H4 (cell line): ENCODE data around the gene CPEB2. TPM values are rescaled to one million over a fixed set of nuclear protein-coding genes. Genes with fewer than 3 reads are reported as not detected.
"Not testable (repeated sequence)": the region's sequence is repeated elsewhere in the genome, so short reads cannot be mapped to it uniquely, and the experiment has no call there.

Source experiments
- DNase-seq: peaks from one replicate; pipeline ENCODE4 v3.0.0-alpha.2; 2015; ENCODE audit warnings: low spot score
- total RNA-seq: library from RNA; depleted of rRNA; stranded (reverse); fragments of >200 nt; shearing (Covaris generic); gene quantifications from 2 replicates; pipeline ENCODE4 v1.2.3, GENCODE V29; 2014

Gene CPEB2
- total RNA-seq, 1 experiment from 2014 or later, result 1.8 TPM

- DNase-seq, result no peak
These were observed 41.6 kb downstream of the CPEB2 start for GRCh38 chr4:15043922-15044321.

DNA sequence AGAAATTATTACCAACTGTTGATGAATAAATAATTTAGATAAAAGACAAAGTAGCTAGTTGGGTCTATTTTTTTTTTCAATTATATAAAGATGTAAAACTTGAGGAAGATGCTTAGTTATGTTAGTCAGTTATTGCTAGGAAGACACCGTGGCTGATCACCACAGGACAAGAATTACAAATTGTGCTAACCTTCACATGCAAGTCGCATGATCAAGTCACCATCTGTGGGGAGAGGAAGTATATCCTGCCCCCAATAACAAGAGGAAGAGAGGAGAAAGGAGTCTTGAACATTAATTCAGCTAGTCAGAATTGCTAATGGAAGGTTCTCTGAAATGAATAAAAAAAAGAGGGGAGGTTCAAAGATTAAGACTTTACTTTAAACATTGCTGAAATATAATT lies 52.3 kb downstream of the CPEB2 start:
- DNase-seq, result no peak

DNA sequence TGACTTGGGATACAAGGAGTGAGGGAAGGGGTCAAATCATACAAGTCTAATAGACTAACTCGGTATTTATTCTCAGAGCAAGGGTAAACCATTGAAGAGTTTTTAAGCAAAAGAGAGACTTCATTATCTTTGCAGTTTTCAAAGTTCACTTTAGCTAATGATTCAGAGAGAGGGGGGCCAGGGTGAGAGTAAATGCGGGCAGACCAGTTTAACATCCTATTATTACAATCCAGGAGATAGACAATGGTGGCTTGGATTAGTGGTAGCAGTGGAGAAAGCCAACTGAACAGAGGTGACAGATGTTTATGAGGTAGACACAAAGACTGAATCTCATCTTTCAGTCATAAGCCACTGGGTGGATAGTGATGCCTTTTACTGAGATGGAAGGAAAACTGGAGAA lies 57.9 kb downstream of the CPEB2 start:
- DNase-seq, result no peak

GRCh38 chr4:15063341-15063740 lies 61.1 kb downstream of the CPEB2 start:
- DNase-seq, result no peak

DNA sequence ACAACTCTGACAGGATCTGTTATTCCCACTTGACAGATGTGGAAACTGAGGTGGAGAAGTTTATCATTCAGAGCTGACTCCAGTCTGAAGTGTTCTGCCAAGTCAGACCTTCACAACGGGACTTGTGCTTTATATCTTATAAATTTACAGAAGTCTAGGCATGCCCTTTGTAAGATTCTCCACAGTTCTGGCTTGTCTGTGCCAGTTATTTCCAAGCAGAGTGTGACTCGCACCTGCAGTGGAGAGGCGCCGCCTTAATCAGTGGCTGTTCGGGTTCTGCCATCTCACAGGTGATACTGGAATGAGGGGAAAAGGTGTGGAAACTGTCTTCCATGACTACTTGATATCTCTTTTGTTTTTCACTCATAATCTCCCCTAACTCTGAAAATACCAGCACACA lies 63.2 kb downstream of the CPEB2 start:
- DNase-seq, result no peak

DNA sequence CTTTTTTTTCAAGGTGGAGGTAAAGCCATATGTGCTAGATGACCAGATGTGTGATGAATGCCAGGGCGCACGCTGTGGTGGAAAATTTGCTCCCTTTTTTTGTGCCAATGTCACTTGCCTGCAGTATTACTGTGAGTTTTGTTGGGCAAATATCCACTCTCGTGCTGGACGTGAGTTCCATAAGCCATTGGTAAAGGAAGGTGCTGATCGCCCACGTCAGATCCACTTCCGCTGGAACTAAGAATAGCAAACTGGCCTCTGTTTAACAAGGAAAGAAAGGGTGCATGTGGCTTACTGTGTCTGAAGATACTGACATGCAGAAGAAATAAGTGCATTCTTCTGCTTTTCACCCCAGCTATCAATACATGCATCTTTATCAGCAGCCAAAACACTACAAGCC lies 63.9 kb downstream of the CPEB2 start:
- DNase-seq, result no peak

GRCh38 chr4:15068298-15068697 lies 66.0 kb downstream of the CPEB2 start:
- DNase-seq, result no peak

- DNase-seq, result no peak
These were observed 73.6 kb downstream of the CPEB2 start for GRCh38 chr4:15075875-15076274.

- peak; percentile 64 for DNase-seq
These were observed 75.7 kb downstream of the CPEB2 start for GRCh38 chr4:15077969-15078368.

DNA sequence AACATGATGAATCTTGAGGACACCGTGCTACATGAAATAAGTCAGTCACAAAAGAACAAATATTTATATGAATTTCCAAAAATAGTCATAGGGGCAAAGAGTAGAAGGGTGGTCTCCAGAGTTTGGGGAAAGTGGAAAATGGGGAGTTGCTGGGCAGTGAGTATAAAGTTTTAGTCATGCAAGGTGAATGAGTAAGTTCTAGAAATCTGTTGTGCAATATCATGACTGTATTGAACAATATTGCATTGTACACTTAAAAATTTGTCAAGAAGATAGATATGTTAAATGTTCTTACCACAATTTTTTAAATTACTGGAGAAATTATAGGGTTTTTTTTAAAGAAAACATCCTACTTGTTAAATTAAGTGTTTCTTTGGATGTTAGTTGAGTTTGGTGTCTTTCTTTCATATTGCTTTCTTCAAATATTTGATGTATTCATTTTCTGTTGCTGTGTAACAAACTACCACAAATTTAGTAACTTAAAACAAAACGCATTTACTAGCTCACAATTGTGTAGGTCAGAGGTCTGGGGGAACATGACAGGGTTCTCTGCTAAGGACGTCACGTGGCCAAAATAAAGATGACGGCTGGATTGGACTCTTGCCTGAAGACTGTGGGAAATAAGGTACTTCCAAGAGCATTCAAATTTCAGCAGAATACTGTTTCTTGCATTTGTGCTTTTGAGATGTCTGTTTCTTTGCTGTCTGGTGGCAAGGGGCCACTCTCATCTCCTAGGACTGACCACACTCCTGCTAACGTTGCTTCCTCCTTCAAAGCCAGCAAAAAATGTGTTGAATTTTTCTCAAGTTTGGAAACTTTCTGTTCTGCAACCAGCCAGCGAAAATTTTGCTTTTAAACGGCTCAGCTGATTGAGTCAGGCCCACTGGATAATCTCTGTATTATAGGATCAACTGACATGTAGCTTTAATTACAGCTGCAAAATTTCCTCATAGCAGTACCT lies 76.7 kb downstream of the CPEB2 start:
- no peak for DNase-seq

GRCh38 chr4:15084780-15085179 lies 82.5 kb downstream of the CPEB2 start:
- DNase-seq, result no peak

DNA sequence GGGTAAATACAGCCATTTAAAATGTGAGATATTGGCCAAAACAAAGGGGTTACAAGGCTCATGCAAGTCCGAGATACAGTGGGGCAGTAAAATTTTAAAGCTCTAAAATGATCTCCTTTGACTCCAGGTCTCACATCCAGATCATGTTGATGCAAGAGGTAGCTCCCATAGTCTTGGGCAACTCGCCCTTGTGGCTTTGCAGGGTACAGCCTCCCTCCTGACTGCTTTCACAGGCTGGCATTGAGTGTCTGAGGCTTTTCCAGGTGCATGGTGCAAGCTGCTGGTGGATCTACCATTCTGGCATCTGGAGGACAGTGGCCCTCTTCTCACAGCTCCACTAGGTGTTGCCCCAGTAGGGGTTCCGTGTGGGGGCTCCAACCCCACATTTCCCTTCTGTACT lies 83.5 kb downstream of the CPEB2 start:
- DNase-seq, result not testable (repeated sequence)

GRCh38 chr4:15086259-15086658 lies 84.0 kb downstream of the CPEB2 start:
- not testable (repeated sequence) for DNase-seq

DNA sequence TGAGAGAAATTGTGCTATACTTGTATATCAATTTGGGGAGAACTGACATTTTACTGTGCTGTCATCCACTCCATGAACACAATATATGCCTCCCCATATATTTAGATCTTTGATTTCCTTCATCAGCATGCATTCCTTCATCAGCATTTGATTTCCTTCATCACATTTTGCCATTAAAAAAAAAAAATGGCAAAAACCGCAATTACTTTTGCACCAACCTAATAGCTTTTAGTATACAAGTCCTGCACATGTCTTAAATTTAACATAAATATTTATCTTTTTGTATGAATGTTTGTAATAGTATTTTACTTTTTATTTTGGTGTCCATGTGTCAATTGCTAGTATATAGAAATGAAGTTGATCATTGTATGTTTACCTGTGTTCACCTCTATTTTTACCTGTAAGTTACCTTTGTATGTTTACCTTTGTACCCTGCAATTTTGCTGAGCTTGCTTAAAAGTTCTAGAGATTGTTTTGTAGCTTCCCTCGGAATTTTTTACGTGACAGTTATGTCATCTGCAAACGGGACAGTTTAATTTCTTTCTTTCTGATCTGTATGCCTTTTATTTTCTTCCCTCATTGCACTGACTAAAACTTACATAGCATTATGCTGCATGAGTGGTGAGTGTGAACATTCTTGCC lies 86.2 kb downstream of the CPEB2 start:
- no peak for DNase-seq

DNA sequence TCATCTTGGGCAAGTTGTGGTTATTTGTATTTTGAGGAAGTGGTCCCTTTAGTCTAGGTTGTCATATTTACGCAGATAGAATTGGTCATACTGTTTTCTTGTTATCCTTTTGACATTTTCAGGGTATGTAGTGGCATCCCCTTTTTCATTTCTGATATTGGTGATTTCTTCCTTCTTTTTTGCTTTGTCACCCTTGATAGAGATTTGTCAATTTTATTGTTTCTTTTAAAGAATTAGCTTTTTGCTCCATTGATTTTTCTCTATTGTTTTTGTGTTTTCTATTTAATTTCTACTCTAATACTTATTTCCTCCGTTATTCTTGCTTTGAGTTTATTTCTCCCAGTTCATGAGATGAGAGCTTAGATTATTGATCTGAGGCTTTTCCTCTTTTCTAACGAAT lies 87.7 kb downstream of the CPEB2 start:
- no peak for DNase-seq

DNA sequence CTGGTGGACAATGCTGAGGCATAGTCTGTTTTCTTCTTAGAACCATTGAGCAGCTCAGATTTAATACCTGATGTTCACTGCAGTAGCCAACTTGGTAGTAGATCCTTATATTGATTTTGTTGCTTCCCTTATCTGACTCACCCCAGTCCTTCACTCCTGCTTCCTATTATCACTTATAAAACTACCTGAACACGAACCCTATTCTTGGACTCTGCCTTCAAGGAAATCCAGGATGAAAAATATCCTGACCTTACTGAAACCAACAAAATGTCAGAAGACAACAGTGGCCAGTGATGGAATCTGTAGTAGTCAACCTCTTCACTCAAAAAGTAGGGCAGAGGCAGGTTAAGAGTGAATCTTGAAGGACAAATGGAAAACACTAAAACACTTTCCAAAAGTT lies 98.1 kb downstream of the CPEB2 start:
- no peak for DNase-seq

DNA sequence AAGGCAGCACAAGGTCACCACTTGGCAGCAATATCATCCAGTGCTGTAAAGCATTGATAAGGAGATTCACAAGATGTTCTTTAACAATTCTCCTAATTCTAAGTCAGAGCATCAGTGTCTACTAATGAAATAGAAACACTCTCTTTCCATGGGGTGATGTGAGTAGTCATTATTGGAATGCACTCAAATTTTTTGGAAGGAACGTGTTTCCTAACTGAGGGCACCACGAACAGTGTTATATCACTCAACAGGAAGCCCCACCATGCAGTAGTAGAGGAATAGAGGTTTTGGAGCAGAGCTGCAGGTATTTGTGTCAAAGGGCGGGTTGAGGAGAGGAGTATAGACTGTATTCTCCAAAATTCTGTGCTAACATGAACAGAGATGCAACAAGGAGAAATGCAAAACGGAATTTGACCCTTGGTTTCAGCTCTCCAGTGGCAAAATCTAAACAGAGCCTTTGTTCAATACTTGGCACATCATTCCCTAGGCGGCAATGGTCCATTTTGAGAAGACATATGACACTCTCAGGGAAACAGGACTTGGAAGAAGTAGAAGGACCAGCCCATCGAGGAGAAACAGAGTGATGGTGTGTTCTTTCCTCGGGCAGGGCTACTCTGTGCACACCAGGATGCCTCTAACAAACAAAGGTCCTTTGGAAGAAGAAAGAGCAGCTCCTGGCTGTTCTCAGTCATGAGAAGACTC lies 98.9 kb downstream of the CPEB2 start:
- DNase-seq, result no peak

DNA sequence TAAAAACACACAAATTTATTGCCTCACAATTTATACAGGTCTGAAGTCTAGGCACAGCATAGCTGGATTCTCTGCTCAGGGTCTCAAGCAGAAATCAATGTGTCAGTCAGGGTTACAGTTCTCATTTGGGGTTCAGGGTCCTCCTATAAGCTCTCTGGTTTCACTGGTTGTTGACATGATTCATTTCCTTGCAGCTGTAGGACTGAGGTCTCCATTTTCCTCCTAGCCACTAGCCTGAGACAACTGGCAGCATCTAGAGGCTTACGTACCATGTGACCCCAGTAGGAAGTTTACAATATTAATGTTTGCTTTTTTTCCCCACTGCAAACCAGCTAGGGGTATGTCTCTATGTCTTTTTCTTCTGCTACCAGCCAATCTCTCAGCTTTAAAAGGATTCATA lies 102.5 kb downstream of the CPEB2 start:
- peak; percentile 22 for DNase-seq

DNA sequence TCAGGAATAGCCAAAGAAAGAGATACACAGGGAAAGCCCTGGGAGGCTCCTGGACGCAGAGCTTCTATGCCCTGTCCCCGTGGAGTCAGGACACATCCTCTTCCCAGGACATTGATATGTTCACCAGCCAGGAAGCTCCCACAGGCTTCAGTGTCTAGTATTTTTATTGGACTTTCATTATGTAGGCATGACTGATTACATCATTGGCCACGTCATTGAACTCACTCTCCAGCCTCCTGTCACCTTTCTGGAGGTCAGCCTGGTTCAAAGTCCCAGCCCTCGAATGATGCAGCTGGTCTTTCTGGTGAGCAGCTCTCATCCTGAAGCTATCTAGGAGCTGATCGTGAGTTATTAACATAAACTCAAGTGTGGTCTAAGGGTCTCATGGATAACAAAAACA lies 104.1 kb downstream of the CPEB2 start:
- no peak for DNase-seq

GRCh38 chr4:15109600-15109999 lies 107.3 kb downstream of the CPEB2 start:
- DNase-seq, result no peak

DNA sequence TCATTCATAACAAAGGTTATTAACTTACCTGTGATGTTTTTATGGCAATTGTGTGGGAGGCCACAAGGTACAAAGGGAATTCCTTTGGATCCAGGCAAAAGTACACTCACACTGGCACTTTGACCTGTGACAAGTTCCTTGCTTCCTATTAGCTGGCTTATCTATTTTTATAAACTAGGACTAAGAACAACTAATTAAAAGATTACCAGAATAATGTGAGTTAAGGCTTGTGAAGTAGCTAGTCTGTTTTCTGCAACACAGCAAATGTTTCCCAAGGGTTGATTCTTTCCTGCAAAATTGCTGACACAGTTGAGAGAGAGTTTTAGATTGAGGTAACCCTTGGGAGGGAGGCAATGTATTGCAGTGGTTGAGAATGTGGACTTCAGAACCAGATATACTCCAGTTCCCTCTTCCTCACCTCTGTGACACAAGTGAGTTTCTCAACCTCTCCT lies 107.9 kb downstream of the CPEB2 start:
- no peak for DNase-seq

- DNase-seq, result no peak
These were observed 114.3 kb downstream of the CPEB2 start for GRCh38 chr4:15116509-15117079.
